Body of pancreas (tissue), 4 donors: Measurements from ENCODE around the gene STK32B.

Source experiments
- CTCF ChIP-seq, 7 experiments: fragments of 450-650 bp in 4 of 7; fragments of 200-600 bp in 3 of 7; sonication (generic) in 3 of 7; IDR thresholded peaks; one replicate each; pipeline ENCODE4 v1.5.1; 2016 to 2019; ENCODE audit warnings: antibody characterized with exemption in 7 of 7
- POLR2A ChIP-seq, 3 donors: fragments of 450-650 bp; IDR thresholded peaks; one replicate each; pipeline ENCODE4 v1.6.1; 2016; ENCODE audit warnings: antibody characterized with exemption in 3 of 3, mild to moderate bottlenecking in 2 of 3

GRCh38 chr4:5451243-5451642 lies 400.0 kb downstream of the STK32B start:
- TF ChIP-seq CTCF (IDR thresholded peaks at IDR 0.05) (no peak), POLR2A (IDR thresholded peaks at IDR 0.05) (no peak)
